Measurements from ENCODE around the gene TRIM54.
"Not testable (repeated sequence)": the region's sequence is repeated elsewhere in the genome, so short reads cannot be mapped to it uniquely, and the experiment has no call there.

Gene TRIM54

GRCh38 chr2:27316655-27317412 is 34.6 kb downstream of the TRIM54 start:
- Histone ChIP-seq H3K4me1 (ENCODE audit: control extremely low read depth in 1 of 4, control insufficient read depth in 4 of 4, insufficient read depth in 4 of 4, low read length in 3 of 4) (peaks cover 0 to 7% (median 2%) of the 10 kb centered on the region in 4 experiments), H3K27ac (ENCODE audit: insufficient read depth in 1 of 2, low read depth in 1 of 2, low read length in 2 of 2, poor library complexity in 1 of 2, severe bottlenecking in 2 of 2) (no peak overlapping the region), H3K36me3 (ENCODE audit: control insufficient read depth in 4 of 4, insufficient read depth in 4 of 4, low read length in 3 of 4) (peaks cover 3 to 31% (median 15%) of the 10 kb centered on the region in 4 experiments), H3K27me3 (replicated peaks in 2 of 5; ENCODE audit: control insufficient read depth in 4 of 5, insufficient read depth in 5 of 5, low read length in 4 of 5) (no peaks in the 10 kb centered on the region), H3K4me3 (ENCODE audit: control insufficient read depth in 1 of 7, extremely low read depth in 1 of 7, insufficient read depth in 4 of 7, low read depth in 2 of 7, low read length in 6 of 7) (no peak overlapping the region), H3K9me3 (ENCODE audit: control extremely low read depth in 1 of 5, control insufficient read depth in 4 of 5, insufficient read depth in 2 of 5, low read depth in 1 of 5, low read length in 4 of 5) (no peaks in the 10 kb centered on the region)
- WGBS (ENCODE audit: insufficient coverage), result 94% methylated on average over 12 of the region's 12 CpGs
- no peak for DNase-seq
- POLR2A ChIA-PET, result interaction anchor here (0.6 kb wide), 1 partner anchor 37 kb away, joined by 3 read pairs; no protein-coding TSS in a partner anchor
- CTCF ChIA-PET, result interaction anchor here (0.5 kb wide), 1 partner anchor 11 kb away, joined by 4 read pairs; no protein-coding TSS in a partner anchor

- 98% methylated on average over 12 of the region's 15 CpGs for WGBS (ENCODE audit: insufficient coverage)
- H3K27ac ChIP-seq (ENCODE audit: insufficient read depth in 1 of 2, low read depth in 1 of 2, low read length in 2 of 2, poor library complexity in 1 of 2, severe bottlenecking in 2 of 2); H3K9me3 ChIP-seq (ENCODE audit: control extremely low read depth in 1 of 5, control insufficient read depth in 4 of 5, insufficient read depth in 2 of 5, low read depth in 1 of 5, low read length in 4 of 5); H3K4me3 ChIP-seq (ENCODE audit: control insufficient read depth in 1 of 7, extremely low read depth in 1 of 7, insufficient read depth in 4 of 7, low read depth in 2 of 7, low read length in 6 of 7); POLR2A ChIA-PET; DNase-seq; H3K27me3 ChIP-seq (replicated peaks in 2 of 5; ENCODE audit: control insufficient read depth in 4 of 5, insufficient read depth in 5 of 5, low read length in 4 of 5): not testable (repeated sequence)
- H3K36me3 ChIP-seq (ENCODE audit: control insufficient read depth in 4 of 4, insufficient read depth in 4 of 4, low read length in 3 of 4), result peaks cover 0 to 26% (median 10%) of the 10 kb centered on the region in 4 experiments
- CTCF ChIA-PET, result interaction anchor here (1.0 to 5.4 kb wide), 5 partner anchors 8 to 36 kb away, joined by 4 to 28 read pairs (median 5); partner anchors contain the start of gene UCN
- peaks cover 9 to 22% (median 15%) of the 10 kb centered on the region in 4 experiments for H3K4me1 ChIP-seq (ENCODE audit: control extremely low read depth in 1 of 4, control insufficient read depth in 4 of 4, insufficient read depth in 4 of 4, low read length in 3 of 4)
Measured at GRCh38 chr2:27319839-27320238, 37.6 kb downstream of the TRIM54 start.

- ChIA-PET CTCF (interaction anchor here (1.0 to 5.4 kb wide), 5 partner anchors 9 to 49 kb away, joined by 4 to 28 read pairs (median 10); partner anchors contain the start of genes EIF2B4, SNX17 and UCN), POLR2A (no interaction called here)
- WGBS (ENCODE audit: insufficient coverage), result 90% methylated on average over 8 of the region's 8 CpGs
- no peak overlapping the region for H3K4me3 ChIP-seq (ENCODE audit: control insufficient read depth in 1 of 7, extremely low read depth in 1 of 7, insufficient read depth in 4 of 7, low read depth in 2 of 7, low read length in 6 of 7)
- peaks cover under 1 to 32% (median 10%) of the 10 kb centered on the region in 4 experiments for H3K36me3 ChIP-seq (ENCODE audit: control insufficient read depth in 4 of 4, insufficient read depth in 4 of 4, low read length in 3 of 4)
- peaks cover 9 to 22% (median 15%) of the 10 kb centered on the region in 4 experiments for H3K4me1 ChIP-seq (ENCODE audit: control extremely low read depth in 1 of 4, control insufficient read depth in 4 of 4, insufficient read depth in 4 of 4, low read length in 3 of 4)
- no peaks in the 10 kb centered on the region for H3K27me3 ChIP-seq (replicated peaks in 2 of 5; ENCODE audit: control insufficient read depth in 4 of 5, insufficient read depth in 5 of 5, low read length in 4 of 5)
- H3K9me3 ChIP-seq (ENCODE audit: control extremely low read depth in 1 of 5, control insufficient read depth in 4 of 5, insufficient read depth in 2 of 5, low read depth in 1 of 5, low read length in 4 of 5), result no peaks in the 10 kb centered on the region
- peak in 2 of 3 donors; percentile 9 to 39 for DNase-seq
- no peak overlapping the region for H3K27ac ChIP-seq (ENCODE audit: insufficient read depth in 1 of 2, low read depth in 1 of 2, low read length in 2 of 2, poor library complexity in 1 of 2, severe bottlenecking in 2 of 2)
Measured at GRCh38 chr2:27320958-27321543, 38.8 kb downstream of the TRIM54 start.

GRCh38 chr2:27322301-27322765 is 40.1 kb downstream of the TRIM54 start:
- CTCF ChIA-PET, result interaction anchor here (0.6 to 5.4 kb wide), 10 partner anchors 14 to 276 kb away, joined by 3 to 28 read pairs (median 4); partner anchors contain the start of genes EIF2B4, SNX17, TRIM54 and UCN
- POLR2A ChIA-PET, result interaction anchor here (0.5 to 2.1 kb wide), 2 partner anchors 28 to 69 kb away, joined by 4 to 5 read pairs; no protein-coding TSS in a partner anchor
- Histone ChIP-seq H3K4me1 (ENCODE audit: control extremely low read depth in 1 of 4, control insufficient read depth in 4 of 4, insufficient read depth in 4 of 4, low read length in 3 of 4) (peaks cover 9 to 22% (median 15%) of the 10 kb centered on the region in 4 experiments), H3K27me3 (replicated peaks in 2 of 5; ENCODE audit: control insufficient read depth in 4 of 5, insufficient read depth in 5 of 5, low read length in 4 of 5) (no peaks in the 10 kb centered on the region), H3K27ac (ENCODE audit: insufficient read depth in 1 of 2, low read depth in 1 of 2, low read length in 2 of 2, poor library complexity in 1 of 2, severe bottlenecking in 2 of 2) (peak overlapping the region; percentile 98 to 99), H3K36me3 (ENCODE audit: control insufficient read depth in 4 of 4, insufficient read depth in 4 of 4, low read length in 3 of 4) (peaks cover 9 to 32% (median 14%) of the 10 kb centered on the region in 4 experiments), H3K9me3 (ENCODE audit: control extremely low read depth in 1 of 5, control insufficient read depth in 4 of 5, insufficient read depth in 2 of 5, low read depth in 1 of 5, low read length in 4 of 5) (no peaks in the 10 kb centered on the region), H3K4me3 (ENCODE audit: control insufficient read depth in 1 of 7, extremely low read depth in 1 of 7, insufficient read depth in 4 of 7, low read depth in 2 of 7, low read length in 6 of 7) (peak overlapping the region; percentile 85 to 99 (median 93))
- peak in 2 of 3 donors; percentile 26 to 47 for DNase-seq
- 0% methylated on average over 4 of the region's 10 CpGs for WGBS (ENCODE audit: insufficient coverage)

GRCh38 chr2:27322766-27323595 is 40.8 kb downstream of the TRIM54 start, which contains the start of gene MPV17:
Gene MPV17, minus strand, starts transcription at chr2:27323097. Its CDS starts 580 bp downstream, at chr2:27322517.
- Histone ChIP-seq H3K4me3 (ENCODE audit: control insufficient read depth in 1 of 7, extremely low read depth in 1 of 7, insufficient read depth in 4 of 7, low read depth in 2 of 7, low read length in 6 of 7) (peak within 1 kb of the TSS; percentile 85 to 99 (median 93)), H3K4me1 (ENCODE audit: control extremely low read depth in 1 of 4, control insufficient read depth in 4 of 4, insufficient read depth in 4 of 4, low read length in 3 of 4) (peaks cover 9 to 22% (median 15%) of the 10 kb centered on the region in 4 experiments), H3K36me3 (ENCODE audit: control insufficient read depth in 4 of 4, insufficient read depth in 4 of 4, low read length in 3 of 4) (peaks cover 12 to 32% (median 16%) of the 10 kb centered on the region in 4 experiments), H3K27ac (ENCODE audit: insufficient read depth in 1 of 2, low read depth in 1 of 2, low read length in 2 of 2, poor library complexity in 1 of 2, severe bottlenecking in 2 of 2) (peak within 1 kb of the TSS; percentile 98 to 99), H3K27me3 (replicated peaks in 2 of 5; ENCODE audit: control insufficient read depth in 4 of 5, insufficient read depth in 5 of 5, low read length in 4 of 5) (no peaks in the 10 kb centered on the region), H3K9me3 (ENCODE audit: control extremely low read depth in 1 of 5, control insufficient read depth in 4 of 5, insufficient read depth in 2 of 5, low read depth in 1 of 5, low read length in 4 of 5) (no peaks in the 10 kb centered on the region)
- peak; percentile 82 to 89 (median 86) for DNase-seq
- POLR2A ChIA-PET, result interaction anchor here (0.5 to 2.1 kb wide), 3 partner anchors 9 to 70 kb away, joined by 3 to 5 read pairs (median 4); no protein-coding TSS in a partner anchor
- 0% methylated on average over 31 of the region's 39 CpGs for WGBS (ENCODE audit: insufficient coverage)
- CTCF ChIA-PET, result interaction anchor here (0.6 to 5.4 kb wide), 11 partner anchors 18 to 224 kb away, joined by 3 to 28 read pairs (median 3); partner anchors contain the start of gene TRIM54

GRCh38 chr2:27323596-27324285 is 41.5 kb downstream of the TRIM54 start:
- peak overlapping the region; percentile 98 to 99 for H3K27ac ChIP-seq (ENCODE audit: insufficient read depth in 1 of 2, low read depth in 1 of 2, low read length in 2 of 2, poor library complexity in 1 of 2, severe bottlenecking in 2 of 2)

More at GRCh38 chr2:27323596-27324285, 41.5 kb downstream of the TRIM54 start:
- ChIA-PET POLR2A (interaction anchor here (1.0 to 2.1 kb wide), 2 partner anchors 9 to 27 kb away, joined by 3 to 5 read pairs; no protein-coding TSS in a partner anchor), CTCF (interaction anchor here (0.6 to 5.4 kb wide), 10 partner anchors 18 to 93 kb away, joined by 3 to 28 read pairs (median 4); partner anchors contain the start of gene TRIM54)
- DNase-seq, result no peak
- Histone ChIP-seq H3K4me1 (ENCODE audit: control extremely low read depth in 1 of 4, control insufficient read depth in 4 of 4, insufficient read depth in 4 of 4, low read length in 3 of 4) (peaks cover 9 to 22% (median 15%) of the 10 kb centered on the region in 4 experiments), H3K27me3 (replicated peaks in 2 of 5; ENCODE audit: control insufficient read depth in 4 of 5, insufficient read depth in 5 of 5, low read length in 4 of 5) (no peaks in the 10 kb centered on the region), H3K36me3 (ENCODE audit: control insufficient read depth in 4 of 4, insufficient read depth in 4 of 4, low read length in 3 of 4) (peaks cover 18 to 39% (median 23%) of the 10 kb centered on the region in 4 experiments), H3K9me3 (ENCODE audit: control extremely low read depth in 1 of 5, control insufficient read depth in 4 of 5, insufficient read depth in 2 of 5, low read depth in 1 of 5, low read length in 4 of 5) (no peaks in the 10 kb centered on the region), H3K4me3 (ENCODE audit: control insufficient read depth in 1 of 7, extremely low read depth in 1 of 7, insufficient read depth in 4 of 7, low read depth in 2 of 7, low read length in 6 of 7) (peak overlapping the region in 6 of 7 experiments; percentile 85 to 99 (median 94))
- WGBS (ENCODE audit: insufficient coverage), result 33% methylated on average over 2 of the region's 5 CpGs

All from common myeloid progenitor, CD34-positive (primary cell).